Left ventricle myocardium superior (tissue), 1 donor: ENCODE measurements around the gene GPR78. TPM values are rescaled to one million over a fixed set of nuclear protein-coding genes. Genes with fewer than 3 reads are reported as not detected.
A peak's percentile ranks its signal among the peaks of the same experiment; 100 is the strongest.

Experiments
- ATAC-seq: fragments of 200-7000 bp; cut with Tn5 transposase; one replicate; pipeline ENCODE4 v1.9.1; 2020; ENCODE audit warnings: mild to moderate bottlenecking, moderate library complexity
- DNase-seq: peaks from one replicate; pipeline ENCODE4 v3.0.0-alpha.2; 2020
- intact Hi-C: fragments of 100-400 bp; cut with micrococcal nuclease; formaldehyde crosslinking; loops from one replicate; pipeline ENCODE4 v1.11.0; 2022
- total RNA-seq: library from RNA; stranded (reverse); fragmentation: NEBNext Ultra II Directional; extraction: Animal tissue kit (Norgen Biotek cat#: 25700); gene quantifications from one replicate; pipeline ENCODE4 v1.2.1, GENCODE V29; 2021
- donor health status: DM: no; HTN: yes; CAD: no; lungs with severe emphysema.

GPR78 gene
- total RNA-seq, 1 donor from 2014 or later = not detected

DNA sequence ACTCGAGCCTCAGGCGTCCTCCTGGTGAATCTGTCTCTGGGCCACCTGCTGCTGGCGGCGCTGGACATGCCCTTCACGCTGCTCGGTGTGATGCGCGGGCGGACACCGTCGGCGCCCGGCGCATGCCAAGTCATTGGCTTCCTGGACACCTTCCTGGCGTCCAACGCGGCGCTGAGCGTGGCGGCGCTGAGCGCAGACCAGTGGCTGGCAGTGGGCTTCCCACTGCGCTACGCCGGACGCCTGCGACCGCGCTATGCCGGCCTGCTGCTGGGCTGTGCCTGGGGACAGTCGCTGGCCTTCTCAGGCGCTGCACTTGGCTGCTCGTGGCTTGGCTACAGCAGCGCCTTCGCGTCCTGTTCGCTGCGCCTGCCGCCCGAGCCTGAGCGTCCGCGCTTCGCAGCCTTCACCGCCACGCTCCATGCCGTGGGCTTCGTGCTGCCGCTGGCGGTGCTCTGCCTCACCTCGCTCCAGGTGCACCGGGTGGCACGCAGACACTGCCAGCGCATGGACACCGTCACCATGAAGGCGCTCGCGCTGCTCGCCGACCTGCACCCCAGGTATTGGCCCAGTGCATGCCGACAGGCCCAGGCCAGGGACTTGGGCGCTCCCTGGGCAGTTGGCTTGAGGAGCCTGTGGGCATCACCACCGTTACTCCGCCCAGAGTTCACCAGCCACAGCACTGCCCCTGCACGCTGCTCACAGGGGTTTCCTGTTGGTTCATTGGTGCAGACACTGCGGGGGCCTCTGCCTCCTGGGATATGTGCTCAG lies 1.1 kb downstream of the GPR78 start:
- intact Hi-C loops = no loop called here
- ATAC-seq = peak; percentile 14
- peak; percentile 19 for DNase-seq

DNA sequence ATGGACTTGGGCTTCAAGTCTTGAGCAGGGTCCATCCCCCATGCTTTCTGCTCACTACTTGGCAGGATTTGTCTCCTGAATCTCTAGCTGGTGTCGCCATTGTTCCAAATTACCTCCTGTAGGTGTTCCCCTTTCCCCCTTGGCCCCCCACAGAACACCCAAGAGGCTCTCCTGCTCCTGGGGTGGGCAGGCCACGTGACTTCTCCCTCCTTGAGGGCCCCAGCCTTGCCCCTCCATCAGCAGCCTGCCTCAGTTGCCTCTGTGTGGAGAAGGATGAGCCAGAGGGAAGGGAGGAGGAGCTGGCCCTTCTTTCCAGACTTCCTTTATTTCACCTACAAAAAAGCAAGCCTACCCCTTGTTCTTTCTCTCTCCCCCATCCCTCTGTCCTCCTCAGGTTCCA lies 1.8 kb downstream of the GPR78 start:
- DNase-seq (peak; percentile 12), ATAC-seq (no peak)
- intact Hi-C loops = no loop called here

DNA sequence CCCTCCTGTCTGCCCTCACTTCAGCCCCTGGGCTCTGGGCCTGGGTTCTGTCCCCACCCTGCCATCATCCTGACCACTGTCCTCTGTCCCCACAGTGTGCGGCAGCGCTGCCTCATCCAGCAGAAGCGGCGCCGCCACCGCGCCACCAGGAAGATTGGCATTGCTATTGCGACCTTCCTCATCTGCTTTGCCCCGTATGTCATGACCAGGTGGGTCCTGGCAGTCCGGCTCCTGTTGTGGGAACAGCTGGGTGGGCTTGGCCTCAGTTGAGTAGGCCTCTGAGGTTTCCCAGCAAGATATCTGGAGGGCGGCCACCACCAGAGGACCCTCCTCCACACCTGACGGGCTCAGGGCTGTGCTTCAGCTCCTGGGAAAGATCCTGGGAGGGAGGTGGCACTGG lies 2.2 kb downstream of the GPR78 start:
- ATAC-seq = no peak
- intact Hi-C loops = no loop called here
- DNase-seq = no peak

DNA sequence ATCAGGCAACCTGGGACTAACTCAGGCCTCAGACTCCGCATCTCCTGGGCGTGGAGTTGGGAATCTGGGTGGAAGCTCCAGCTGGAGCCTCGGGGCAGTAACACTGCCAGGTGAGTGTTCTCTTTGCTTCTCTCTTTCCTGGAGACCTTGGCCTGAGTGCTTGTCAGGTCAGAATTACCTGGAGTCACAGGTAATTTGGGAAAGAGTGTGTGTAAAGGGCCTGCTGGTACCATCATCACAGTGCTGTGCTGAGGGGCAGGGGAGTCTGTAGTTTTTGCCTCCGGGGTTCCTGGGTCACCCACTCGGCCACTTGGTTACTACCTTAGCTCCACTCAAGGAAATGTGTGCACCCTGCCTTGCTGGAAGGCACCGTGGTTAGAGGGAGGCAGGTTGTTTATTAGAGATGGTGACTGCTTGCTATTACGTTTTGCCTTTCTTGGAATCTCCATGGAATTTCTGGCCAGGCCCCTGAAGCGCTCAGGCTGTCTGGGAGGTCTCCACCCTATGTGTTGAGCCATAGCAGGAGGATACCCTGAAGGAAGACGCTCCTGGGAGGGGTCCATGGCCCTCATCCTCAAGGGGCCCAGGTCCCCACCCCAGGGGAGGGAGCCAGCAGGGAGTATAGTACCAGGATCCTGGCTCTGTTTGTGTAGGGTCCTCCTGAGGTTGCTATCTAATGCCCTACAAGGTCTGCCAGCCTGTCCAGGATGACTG lies 2.9 kb downstream of the GPR78 start:
- ATAC-seq (no peak), DNase-seq (no peak)
- intact Hi-C loops = no loop called here

DNA sequence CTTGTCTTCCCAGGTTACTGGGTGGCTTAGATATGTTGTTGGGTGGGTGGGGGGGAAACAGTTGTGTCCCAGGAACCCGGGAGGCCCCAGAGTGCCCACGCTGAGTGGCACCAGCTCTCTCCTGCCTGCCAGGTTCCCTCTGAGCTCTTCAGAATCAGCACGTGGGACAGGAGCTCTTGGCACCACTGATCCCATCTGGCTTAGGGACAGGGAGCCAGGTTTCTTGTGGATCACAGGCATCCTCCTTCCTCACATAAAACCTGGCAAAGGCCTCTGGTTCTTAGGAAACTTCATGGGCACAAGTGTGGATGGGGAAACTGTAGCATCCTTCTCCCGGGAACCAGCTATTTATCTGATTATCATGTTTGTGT lies 3.4 kb downstream of the GPR78 start:
- DNase-seq = no peak
- ATAC-seq = no peak
- intact Hi-C loops = no loop called here

DNA sequence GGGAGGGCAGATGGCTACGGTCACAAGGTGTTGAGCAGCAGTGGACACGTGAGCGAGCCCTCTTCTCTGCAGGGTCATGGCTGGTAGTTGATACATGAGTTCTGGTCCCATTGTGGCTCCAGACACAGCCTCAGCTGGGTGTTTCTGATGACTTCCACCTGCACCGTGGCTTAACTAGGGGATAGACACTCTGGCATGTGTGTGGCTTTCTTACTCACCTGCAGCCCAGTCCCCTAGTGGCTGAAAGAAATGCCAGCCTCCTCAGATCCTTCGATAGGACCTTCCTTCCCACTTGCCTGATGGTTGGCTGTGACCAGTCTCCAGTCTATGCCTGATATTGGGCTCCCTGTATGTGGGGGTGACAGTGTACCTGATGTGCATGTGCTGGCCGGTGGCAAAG lies 5.0 kb downstream of the GPR78 start:
- DNase-seq = no peak
- intact Hi-C loops = no loop called here
- no peak for ATAC-seq

DNA sequence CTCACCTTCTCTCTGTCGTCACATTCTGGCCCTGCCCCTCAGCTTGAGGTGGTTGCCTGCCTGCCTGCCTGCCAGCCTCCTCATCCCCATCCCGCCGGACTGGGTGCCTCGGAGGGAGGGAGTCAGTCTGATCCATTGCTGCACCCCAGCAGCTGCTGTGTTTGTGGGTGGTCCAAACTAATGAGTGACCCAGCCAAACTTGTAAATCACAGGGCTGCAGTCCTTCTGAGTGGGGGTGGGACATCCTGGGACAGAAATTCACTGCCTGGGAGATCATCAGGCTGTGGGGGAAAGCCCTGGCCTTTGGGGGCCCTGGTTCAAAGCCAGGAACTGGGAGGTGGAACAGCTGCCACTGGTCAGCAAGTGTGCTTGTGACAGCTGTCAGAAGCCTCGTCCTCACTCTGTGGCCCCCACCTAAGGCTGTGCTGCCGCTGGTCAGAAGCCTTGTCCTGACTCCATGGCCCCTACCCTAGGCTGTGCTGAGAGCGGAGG lies 5.6 kb downstream of the GPR78 start:
- ATAC-seq (no peak), DNase-seq (no peak)
- intact Hi-C loops = no loop called here

DNA sequence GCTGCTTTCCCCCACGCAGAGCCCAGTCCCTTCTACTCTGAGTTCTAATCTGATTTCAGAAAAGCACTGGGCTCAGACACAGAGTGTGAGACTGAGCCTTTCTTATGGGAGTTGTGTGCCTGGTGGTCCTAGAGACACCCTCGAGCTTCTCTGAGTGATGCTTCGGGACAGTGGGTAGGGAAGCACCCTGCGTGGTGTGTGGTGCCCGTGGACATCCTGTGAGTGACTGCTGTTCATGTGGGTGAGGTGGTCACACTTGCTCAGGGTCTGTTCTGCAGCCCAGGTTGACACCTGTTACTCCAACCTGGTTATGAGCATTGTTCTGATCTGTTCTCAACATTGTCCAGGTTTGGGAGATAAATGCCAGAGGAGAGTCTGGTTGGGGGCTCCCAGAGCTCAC lies 6.1 kb downstream of the GPR78 start:
- ATAC-seq (no peak), DNase-seq (no peak)
- intact Hi-C loops = no loop called here

DNA sequence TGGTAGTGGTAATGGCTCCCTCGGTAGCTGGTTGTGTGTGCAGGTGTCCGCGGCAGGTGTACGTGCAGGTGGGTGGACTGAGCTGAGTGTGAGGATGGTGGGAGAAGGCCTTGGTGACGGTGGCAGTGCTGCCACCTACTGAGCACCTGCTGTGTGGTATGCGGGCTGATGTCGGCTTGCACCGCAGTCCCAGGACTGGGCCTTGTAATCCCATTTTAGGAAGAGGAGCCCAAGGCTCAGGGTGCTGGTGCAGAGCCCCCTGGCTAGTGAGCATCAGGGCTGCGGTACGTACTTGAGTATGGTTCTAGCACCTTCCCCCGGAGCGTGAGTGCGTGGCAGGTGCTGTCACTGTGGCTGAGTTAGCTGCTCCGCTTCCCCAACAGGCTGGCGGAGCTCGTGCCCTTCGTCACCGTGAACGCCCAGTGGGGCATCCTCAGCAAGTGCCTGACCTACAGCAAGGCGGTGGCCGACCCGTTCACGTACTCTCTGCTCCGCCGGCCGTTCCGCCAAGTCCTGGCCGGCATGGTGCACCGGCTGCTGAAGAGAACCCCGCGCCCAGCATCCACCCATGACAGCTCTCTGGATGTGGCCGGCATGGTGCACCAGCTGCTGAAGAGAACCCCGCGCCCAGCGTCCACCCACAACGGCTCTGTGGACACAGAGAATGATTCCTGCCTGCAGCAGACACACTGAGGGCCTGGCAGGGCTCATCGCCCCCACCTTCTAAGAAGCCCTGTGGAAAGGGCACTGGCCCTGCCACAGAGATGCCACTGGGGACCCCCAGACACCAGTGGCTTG lies 6.7 kb downstream of the GPR78 start:
- ATAC-seq (no peak), DNase-seq (peak; percentile 20)
- intact Hi-C loops = no loop called here

DNA sequence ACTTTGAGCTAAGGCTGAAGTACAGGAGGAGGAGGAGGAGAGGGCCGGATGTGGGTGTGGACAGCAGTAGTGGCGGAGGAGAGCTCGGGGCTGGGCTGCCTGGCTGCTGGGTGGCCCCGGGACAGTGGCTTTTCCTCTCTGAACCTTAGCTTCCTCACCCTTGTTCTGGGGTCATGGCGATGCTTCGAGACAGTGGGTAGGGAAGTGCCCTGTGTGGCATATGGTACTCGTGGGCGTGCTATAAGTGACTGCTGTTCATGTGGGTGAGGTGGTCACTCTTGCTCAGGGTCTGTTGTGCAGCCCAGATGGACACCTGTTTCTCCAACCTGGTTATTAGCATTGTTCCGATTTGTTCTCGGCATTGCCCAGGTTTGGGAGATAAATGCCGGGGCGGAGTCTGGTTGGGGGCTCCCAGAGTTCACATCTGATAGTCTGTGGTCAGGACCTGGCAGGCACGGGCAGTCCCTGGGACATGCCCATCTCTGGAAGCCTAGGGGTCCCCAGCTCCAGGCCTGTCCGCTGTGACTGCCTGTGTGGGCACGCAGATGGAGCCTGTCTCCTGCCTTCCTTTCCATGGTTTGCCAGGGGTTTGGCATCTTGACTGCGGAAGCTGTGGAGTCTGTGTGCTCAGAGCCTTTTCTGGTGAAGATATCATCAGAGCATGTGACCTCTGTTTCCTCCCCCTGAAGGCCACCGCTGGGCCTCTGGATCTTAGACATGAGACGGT lies 7.4 kb downstream of the GPR78 start:
- ATAC-seq = no peak
- intact Hi-C loops = no loop called here
- DNase-seq = no peak

DNA sequence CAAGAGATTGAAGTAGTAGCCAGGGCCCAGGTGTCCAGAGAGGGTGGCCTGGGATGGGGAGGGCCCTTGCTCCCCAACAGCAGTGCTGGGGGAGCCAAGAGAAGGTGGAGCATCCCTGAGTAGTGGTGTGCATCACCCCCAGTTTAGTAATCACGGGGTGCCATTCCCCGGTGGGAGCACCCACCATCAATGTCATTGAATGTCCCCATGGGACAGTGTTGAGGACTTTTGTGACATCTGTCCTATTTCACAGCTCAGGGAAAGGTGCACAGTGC lies 7.9 kb downstream of the GPR78 start:
- DNase-seq (no peak), ATAC-seq (no peak)
- intact Hi-C loops = no loop called here

DNA sequence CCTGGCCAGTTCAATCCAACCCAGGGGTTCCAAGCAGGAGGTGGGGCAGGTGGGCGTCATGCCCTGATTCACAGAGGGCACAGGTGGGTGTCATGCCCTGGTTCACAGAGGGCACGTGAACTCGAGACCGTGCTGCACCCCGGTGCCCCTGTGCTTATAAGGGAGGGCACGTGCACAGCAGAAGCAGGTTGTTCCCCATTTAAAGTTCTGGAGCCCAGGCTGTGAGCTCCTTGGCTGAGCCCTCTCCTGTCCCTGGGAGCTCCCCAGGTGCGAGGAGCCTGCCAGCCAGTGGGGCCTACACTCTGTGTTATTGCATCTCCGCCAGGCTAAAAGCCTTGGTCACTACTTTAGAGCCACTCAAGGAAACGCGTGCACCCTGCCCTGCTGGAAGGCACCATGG lies 9.1 kb downstream of the GPR78 start:
- ATAC-seq (no peak), DNase-seq (no peak)
- intact Hi-C loops = no loop called here

DNA sequence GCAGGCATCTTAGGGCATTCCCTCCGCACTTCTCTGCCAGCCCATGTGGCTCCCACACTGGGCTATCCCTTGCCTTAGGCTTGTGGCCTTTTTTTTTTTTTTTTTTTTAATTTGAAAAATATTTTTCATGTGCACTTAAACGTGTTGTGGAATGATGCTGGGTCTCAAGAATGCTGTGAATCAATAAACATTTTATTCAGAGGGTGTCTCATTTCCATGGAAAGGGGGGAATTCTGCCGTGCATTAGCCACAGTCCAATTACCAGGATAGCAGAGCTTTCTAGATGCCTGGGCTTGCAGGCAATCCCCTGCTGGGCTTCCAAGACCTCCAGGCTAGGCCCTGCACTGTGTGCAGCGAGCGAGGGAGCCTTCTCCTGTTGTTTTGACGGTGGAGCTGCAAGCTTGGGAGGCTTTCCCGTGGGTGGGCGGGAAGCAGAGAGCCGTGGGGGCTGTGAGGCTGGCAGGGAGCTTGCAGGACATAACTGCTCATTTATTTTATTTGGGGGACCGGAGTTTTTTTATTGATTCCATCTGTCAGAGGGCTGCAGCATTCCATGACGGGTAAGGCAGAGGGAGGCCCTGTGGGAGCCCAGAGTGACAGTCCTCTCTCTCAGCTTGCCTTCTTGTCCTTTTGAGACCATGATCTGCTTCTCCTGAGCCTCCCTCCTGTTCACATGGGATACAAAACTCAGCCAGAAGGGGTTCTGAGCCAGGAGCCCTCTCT lies 9.8 kb downstream of the GPR78 start:
- ATAC-seq (no peak), DNase-seq (no peak)
- intact Hi-C loops = no loop called here

DNA sequence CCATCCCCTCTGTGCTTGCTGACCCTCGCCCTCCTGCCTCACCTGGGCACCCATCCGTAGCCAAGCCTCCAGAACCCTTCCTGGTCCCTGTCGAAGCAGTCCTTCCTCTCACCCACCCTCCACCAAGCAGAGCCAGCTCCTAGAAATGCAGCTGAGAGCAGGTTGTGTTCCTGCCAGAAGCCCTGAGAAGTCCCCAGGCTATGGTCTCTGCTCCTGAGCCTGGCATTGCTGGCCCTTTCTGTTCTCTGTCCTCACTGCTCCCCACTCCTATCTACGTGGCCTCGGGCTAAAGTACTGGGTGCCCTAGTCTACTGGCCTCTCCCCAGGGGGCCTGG lies 10.3 kb downstream of the GPR78 start:
- intact Hi-C loops = no loop called here
- DNase-seq = no peak
- ATAC-seq = no peak

DNA sequence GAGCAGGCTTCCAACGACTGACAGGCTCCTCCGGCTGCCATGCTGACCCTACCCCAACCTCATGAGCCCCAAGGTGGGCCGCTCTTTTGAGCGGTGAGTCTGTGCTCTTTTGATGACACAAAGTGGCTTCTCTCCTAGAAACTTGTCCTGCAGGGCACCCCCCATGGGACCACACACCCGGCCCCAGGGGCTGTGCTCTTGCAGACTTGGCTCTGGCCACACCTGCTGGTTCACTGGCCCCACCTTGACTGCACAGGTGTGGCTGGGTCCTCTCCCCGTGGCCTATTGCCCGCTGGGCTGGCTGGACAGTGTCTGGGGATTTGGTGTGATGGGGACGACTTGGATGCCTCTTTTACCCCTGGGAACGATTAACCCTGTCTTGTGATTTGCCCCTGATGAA lies 10.9 kb downstream of the GPR78 start:
- ATAC-seq = no peak
- intact Hi-C loops = no loop called here
- DNase-seq = peak; percentile 20

DNA sequence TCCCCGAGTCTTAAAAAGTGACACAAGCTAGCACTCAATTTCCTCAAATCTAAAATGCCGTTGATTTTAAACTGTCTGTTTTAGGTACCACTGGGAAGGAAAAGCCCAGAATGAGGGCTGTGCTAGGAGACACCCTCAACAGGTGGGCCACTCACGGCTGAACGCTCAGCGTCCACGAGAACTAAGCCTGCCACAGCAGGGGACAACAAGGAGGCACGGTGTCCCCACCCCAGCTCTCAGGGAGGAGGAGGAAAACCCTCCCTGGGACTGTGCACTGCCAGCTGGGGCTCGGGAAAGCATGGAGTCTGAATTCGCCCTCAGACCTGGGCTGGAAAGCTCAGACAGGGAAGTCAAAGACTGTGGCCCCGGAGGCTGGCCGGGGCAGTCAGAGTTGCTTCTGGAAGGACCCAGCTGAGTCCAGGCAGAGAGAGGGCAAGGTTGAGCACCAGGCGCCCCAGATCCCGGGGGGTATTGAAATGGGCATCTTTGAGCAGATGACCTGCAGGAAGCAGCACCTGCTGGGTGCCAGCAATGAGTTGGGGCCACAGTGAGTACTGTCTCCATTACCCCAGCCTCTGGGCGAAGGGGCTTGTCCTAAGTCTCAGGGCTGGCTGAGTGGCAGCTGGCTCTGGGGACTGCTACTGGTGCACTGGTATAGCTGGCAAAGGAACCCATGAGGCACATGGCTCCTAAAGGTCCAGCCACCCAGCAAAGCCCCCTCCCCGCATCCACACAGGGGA lies 11.6 kb downstream of the GPR78 start:
- intact Hi-C loops = no loop called here
- ATAC-seq = no peak
- DNase-seq = peak; percentile 14

DNA sequence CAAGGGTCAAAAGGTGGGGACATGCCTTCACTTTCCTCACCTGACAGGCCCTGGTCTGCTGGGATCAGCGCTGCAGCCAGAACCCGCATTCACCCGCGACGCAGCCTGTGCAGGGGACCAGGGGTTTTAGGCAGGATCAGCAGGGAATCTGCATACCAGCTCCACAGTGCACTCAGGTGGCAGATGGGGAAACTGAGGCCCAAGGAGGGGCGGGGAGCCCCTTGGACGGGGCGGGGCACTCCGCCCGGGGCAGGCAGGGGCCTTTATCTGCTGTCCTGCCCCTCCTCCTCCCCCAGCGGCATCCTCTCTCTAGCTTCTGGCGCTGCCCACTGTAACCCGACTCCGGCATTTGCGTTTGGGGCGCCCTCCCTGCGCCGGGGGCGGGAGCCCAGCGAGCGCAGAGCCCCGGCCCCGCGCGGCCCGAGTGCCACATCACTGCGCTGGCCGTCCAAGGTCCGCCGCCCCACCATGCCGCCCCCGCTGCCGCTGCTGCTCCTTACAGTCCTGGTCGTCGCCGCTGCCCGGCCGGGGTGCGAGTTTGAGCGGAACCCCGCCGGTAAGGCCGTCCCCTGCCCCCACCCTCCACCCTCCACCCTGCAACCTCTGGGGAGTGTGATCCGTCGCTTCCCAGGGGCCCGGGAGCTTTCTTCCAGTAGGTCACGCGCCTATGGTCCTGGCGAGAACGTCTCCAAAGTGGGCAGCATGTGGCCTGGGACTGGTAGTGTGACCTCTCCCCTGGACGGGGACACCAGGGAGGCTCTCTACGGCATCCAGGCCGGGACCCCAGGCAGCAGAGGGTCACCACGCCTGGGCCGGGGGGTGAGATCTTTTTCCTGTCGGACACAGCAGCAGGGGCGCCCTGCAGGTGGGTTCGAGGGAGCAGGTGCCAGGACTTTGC lies 12.4 kb downstream of the GPR78 start, which contains the start of gene CPZ:
Gene CPZ, plus strand, starts transcription at position 400 of the 898 bp plus-strand sequence. Its CDS starts 69 bp downstream, at position 469.
- ATAC-seq = peak; percentile 14
- DNase-seq = peak; percentile 30
- intact Hi-C loops = no loop called here
